M059J (cell line): ENCODE measurements around the gene HSPG2. TPM values are rescaled to one million over a fixed set of nuclear protein-coding genes. Genes with fewer than 3 reads are reported as not detected.
A peak's percentile ranks its signal among the peaks of the same experiment; 100 is the strongest.
"Not testable (repeated sequence)": the region's sequence is repeated elsewhere in the genome, so short reads cannot be mapped to it uniquely, and the experiment has no call there.

Experiments
- DNase-seq: peaks from one replicate; pipeline ENCODE4 v3.0.0-alpha.2; 2012; ENCODE audit warnings: low read depth
- total RNA-seq: library from RNA; depleted of rRNA; stranded (reverse); fragments of >200 nt; shearing (Covaris generic); gene quantifications from 2 replicates; pipeline ENCODE4 v1.2.3, GENCODE V29; 2014; rRNA removed

HSPG2 gene
- total RNA-seq, 1 experiment from 2014 or later = 60.5 TPM

DNA sequence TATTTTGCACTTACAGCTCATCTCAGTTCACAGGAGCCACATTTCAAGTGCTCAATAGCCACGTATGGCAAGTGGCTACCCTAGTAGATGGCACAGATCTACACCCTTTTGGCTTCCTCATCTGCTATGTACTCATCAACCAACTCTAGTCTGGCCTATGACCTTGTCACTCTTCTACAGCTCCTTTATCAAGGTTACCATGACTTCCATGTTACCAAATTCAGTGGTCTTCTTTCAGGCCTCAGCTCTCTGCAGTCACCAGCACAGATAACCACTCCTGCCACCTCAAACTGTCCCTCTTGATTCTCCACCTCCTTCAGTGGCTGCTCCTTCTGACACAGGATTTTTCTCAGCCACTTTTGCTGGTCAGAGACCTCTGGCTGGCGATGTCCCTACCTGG is 142.5 kb downstream of the HSPG2 start:
- DNase-seq = no peak

DNA sequence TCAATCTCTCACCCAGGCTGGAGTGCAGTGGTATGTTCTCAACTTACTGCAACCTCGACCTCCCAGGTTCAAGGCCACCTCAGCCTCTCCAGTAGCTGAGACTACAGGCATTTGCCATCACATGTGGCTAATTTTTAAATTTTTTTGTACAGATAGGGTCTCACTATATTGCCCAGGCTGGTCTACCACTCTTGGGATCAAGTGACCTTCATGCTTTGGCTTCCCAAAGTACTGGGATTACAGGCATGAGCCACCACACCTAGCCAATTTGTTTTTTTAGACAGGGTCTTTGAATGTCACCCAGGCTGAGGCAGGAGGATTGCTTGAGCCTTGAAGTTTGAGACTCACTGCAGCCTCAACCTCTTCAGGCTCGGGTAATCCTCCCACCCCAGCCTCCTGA is 144.0 kb downstream of the HSPG2 start:
- DNase-seq = no peak

DNA sequence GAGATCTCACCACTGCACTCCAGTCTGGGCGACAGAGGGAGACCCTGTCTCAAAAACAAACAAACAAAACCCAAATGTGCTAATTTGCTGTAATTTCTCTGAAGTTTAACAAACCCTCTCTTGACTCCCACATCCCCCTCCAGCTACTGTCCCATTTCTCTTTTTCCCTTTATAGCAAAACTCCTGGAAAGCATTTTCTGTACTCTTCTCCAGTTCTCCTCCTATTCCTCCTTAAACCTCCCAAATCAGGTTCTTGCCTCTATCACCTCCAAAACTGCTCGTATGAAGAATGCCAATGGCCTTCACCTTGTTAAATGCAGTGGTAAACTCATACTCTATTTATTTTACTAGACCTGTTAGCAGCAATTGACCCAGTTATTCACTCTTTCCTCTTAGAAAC is 150.5 kb downstream of the HSPG2 start:
- no peak for DNase-seq

DNA sequence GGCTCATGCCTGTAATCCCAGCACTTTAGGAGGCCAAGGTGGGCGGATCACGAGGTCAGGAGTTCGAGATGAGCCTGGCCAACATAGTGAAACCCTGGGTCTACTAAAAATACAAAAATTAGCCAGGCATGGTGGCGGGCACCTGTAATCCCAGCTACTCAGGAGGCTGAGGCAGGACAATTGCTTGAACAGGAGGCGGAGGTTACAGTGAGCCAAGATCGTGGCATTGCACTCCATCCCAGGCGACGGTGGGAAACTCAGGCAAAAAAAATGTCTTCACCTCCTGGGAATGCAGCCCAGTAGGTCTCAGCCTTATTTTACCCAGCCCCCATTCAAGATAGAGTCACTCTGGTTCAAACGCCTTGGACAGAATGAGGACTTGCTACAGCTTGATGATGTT is 151.3 kb downstream of the HSPG2 start:
- not testable (repeated sequence) for DNase-seq

DNA sequence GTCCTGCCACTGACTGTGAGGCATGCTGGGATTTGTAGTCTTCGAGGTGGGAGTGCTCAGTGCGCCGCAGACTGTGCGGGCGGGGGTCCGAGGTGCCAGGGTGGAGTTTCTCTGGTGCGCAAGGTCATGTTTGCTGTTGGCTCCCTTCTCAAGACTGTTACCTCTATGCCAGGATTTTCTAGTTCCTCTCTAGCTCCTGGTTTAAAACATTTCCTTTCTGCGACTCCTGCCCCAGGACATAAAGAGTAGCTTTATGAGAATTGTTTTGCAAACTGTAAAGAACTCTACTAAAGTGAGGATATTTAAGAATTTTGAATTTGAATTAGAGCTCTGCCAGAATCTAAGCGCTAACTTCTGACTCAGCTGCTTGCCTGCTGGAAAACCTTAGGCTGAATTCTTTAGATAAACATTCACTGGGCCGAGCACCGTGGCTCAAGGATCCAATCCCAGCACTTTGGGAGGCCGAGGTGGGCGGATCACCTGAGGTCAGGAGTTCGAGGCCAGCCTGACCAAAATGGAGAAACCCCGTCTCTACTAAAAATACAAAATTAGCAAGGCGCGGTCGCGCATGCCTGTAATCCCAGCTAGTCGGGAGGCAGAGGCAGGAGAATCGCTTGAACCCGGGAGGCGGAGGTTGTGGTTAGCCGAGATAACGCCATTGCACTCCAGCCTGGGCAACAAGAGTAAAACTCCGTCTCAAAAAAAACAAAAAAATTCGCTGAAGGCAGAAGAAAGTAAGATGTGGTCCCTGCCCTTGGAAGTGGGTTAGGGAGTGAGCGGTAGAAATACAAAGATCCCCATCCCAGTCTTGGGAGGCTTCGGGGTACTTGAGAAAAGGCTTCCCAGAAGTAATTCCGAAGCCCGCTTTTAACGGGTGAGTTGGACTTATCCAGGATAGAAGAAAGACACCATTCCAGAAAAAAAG is 153.2 kb downstream of the HSPG2 start:
- DNase-seq = peak; percentile 98

DNA sequence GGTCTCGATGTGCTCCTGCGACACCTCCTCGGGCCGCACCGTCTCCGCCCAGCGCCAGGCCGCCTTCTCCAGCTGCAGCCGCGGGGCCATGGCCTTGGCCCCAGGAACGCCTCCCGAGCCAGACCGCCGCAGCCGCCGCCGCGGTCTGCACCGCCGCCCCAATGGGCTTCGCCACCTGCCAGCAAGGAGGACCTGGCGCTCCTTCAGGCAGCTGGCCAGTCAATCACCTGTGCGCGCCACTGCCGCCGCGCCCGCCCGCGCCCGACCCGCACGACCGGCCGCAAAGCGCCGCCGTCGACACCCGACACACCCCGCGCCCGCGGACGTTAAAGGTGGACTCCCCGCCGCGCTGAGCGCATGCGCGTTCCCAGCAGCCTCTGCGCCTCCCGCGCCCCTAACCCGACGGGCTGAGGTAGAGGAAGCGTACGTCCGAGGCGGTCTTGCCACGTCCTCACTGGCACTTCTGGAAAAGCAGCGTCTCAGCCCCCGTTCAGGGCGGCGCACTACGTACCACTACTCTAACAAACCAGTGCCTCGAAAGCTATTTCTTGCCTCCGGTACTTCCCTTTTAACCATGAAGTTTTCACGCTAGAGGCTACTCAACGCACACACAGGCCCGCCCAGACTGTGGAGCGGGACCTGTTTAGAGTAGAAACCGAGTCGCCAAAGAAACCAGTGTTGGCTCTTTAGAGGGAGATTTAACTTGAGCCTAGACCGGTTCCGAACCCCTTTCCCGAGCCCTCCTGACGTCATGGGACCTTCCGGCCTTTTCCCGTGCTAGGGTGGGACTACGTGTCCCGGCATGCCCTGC is 154.0 kb downstream of the HSPG2 start, which contains the start of gene USP48:
USP48 (minus strand) TSS at position 282 of the 811 bp plus-strand sequence; CDS start at position 90, 192 bp downstream.
- peak; percentile 96 for DNase-seq

DNA sequence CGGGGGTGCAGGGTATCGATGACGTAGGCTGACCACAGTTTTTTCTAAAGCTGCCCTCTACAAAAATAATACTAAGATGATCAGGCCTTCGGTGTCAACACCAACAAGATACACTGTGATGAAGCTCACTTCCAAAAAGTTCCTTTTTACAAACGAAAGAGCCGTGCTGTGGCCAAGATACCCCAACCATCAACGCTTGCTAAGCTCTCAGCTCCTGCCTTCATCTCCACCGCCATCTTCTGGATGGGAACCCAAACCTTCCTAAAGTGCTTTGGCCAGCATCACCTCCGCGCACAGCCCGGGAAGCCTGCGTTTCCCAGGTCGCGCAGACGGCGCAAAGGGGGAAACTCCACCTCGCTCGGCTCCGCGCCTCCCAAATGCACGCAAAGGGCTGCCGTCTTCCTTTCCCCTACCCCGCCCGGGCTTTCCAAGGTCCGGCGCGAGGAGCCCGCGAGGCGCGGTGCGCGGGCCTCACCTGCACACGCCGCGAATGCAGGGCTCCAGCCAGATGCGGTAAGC is 154.7 kb downstream of the HSPG2 start:
- DNase-seq = peak; percentile 75

DNA sequence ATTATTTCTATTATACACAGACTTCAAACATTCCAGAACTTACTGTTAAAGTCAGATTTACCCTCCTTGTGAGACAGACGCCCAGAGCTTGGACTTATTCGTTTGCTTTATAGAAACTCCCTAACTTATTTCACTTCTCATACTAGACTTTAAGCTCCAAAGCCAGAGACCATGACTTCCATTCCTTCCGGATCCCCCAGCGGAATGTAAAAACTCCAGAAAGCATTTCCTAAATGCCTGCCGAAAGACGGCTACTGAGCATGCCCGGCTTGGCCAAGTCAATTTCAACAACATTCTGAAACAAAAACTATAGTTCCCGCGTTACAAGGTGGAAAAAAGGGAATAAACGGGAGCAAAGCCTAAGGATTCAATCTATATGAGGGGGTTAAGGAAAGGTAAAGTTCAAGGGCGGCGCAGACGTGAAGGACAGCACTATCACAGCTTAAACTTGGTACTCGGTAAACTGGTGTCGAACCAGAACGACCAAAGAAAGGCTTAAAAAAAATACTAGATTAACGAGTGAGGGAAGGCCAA is 155.2 kb downstream of the HSPG2 start:
- peak; percentile 51 for DNase-seq

DNA sequence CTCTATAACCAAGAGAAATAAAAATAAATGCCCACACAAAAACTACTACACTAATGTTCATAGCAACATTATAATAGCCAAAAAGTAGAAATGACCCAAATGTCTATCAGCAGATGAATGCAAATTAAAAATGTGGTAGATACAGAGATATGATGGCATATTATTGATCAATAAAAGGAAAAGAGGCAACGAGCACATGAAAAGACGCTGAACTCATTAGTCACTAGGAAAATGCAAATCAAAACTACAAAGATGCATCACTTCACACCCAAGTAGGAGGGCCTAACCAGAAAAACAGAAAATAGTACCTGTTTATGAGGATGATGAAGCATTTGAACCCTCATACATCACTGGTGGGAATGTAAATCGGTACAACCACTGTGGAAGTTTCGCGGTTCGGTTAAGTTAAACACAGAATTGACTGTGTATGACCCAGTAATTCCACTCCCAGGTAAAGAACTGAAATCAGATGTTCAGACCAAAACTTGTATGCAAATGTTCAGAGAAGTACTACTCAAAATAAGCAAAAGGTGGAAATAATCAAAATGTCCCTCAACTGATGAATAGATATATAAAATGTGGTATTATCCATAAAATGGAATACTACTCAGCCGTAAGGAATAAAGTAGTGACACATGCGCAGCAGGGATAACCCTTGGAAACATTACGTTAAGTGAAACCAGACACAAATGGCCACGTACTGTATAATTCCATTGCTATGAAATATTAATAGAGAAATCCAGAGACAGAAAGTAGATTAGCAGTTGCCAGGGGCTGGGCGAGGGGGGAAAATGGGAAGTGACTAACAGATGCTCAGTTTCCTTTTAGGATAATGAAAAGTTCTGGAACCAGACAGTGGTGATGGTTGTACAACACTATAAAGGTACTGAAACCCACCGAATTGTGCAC is 157.2 kb downstream of the HSPG2 start:
- DNase-seq = no peak

DNA sequence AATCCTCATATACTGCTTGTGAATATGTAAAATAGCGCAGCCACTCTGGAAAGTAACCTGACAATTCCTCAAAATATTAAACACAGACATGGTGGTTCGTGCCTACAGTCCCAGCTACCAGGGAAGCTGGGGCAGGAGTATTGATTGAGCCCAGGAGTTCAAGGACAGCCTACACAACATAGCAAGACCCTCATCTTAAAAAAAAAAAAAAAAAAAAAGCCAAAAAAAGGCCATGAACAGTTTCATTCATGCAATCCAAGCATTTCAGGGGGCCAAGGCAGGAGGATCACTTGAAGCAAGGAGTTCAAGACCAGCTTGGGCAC is 158.7 kb downstream of the HSPG2 start:
- DNase-seq = no peak

DNA sequence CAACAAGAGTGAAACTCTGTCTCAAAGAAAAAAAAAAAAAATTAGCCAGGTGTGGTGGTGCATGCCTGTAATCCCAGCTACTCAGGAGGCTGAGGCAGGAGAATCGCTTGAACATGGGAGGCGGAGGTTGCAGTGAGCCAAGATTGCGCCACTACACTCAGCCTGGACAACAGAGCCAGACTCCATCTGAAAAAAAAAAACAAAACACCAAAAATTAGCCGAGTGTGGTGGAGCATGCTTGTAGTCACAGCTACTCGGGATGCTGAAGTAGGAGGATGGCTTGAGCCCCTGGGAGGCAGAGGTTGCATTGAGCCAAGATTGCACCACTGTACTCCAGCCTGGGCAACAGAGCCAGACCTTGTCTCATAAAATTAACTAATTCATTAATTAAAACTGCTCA is 160.2 kb downstream of the HSPG2 start:
- not testable (repeated sequence) for DNase-seq

DNA sequence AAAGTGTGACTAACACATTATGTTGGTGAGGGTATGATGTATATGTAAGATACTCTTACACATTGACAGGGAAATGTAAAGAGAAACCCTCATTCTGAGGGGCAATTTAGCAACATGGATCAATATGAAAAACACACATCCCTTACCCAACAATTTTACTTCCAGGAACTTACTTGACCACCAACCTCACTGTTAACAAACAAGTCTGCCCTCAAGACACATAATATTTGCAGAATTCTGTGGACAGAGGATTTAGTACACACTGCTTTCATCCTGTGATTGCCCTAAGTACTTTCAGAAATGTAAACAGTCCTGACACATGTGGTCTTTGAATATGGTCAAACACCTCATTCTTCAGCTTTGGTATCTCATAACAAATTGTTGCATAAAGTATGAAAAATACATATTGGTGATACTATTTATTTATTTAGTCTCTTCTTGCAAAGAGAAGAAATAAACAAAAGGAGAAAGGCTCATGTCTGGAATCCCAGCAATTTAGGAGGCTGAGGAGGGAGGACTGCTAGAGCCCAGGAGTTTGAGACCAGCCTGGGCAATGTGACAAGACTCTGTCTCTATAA is 161.0 kb downstream of the HSPG2 start:
- peak; percentile 47 for DNase-seq

DNA sequence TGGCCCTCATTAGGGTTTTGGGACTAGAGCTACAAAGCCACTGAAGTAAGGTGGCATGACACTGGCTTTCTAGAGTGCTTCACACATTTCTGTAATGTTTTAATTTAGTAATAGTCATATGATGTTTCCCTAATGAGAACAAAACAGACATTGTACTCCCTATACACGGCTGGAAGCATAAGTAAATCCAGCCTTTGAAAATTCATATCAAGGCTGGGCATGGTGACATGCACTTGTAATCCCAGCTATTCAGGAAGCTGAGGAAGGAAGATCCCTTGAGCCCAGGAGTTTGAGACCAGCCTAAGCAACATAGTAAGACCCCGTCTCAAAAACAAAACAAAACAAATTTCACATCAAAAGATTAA is 161.6 kb downstream of the HSPG2 start:
- no peak for DNase-seq

DNA sequence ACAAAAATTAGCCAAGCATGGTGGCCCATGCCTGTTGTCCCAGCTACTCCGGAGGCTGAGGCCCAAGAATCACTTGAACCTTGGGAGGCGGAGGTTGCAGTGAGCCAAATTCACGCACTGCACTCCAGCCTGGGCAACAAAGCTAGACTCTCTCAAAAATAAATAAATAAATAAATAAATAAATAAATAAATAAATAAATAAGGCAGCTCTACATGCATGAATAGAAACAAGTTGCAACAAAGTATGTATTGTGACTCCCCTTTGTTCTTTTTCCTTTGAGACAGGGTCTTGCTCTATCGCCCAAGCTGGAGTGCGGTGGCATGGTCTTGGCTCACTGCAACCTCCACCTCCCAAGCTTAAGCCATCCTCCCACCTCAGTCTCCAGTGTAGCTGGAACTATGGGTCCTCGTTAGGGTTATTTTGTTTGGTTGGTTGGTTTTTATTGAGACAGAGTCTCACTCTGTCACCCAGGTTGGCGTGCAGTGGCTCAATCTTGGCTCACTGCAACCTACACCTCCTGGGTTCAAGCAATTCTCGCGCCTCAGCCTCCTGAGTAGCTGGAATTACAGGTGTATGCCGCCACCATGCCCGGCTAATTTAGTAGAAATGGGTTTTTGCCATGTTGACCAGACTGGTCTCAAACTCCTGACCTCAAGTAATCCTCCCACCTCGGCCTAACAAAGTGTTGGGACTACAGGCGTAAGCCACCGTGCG is 162.1 kb downstream of the HSPG2 start:
- no peak for DNase-seq

DNA sequence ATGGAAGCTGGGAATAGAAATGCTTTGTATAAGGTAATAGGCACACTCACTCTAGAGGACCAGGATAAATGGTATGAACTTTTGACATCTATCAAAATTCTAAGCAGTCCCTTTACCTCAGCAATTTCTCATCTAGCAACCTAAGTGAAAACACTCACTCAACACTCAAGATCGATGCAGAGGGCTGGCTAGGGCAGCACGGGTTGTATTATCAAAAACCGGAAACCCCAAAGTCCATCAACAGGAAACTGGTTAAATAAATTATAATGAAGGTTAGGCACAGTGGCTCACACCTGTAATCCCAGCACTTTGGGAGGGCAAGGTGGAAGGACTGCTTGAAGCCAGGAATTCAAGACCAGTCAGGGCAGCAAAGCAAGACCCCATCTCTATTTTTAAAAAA is 163.5 kb downstream of the HSPG2 start:
- no peak for DNase-seq

Other genes with a start within 250 kb of the HSPG2 start
- gene USP48, start 154.2 kb downstream of the HSPG2 start, total RNA-seq = 22.5 and 34.2 TPM in 2 replicates
- gene LDLRAD2, start 125.0 kb downstream of the HSPG2 start, total RNA-seq = not detected in 2 replicates
- not detected in 2 replicates for gene CELA3B, start 39.7 kb upstream of the HSPG2 start, total RNA-seq
- not detected in 2 replicates for gene CELA3A, start 64.3 kb upstream of the HSPG2 start, total RNA-seq
- 550 and 578 TPM in 2 replicates for gene CDC42, start 115.4 kb upstream of the HSPG2 start, total RNA-seq
- gene WNT4, start 205.8 kb upstream of the HSPG2 start, total RNA-seq = 0.05 TPM in 1 of 2 replicates, not detected in the other